K562 (cell line): ENCODE data around the gene GTPBP8. TPM values are rescaled to one million over a fixed set of nuclear protein-coding genes. Genes with fewer than 3 reads are reported as not detected.

Source experiments
- ARID1B ChIP-seq: fragments of 450-650 bp; IDR thresholded peaks from 2 replicates; pipeline ENCODE4 v1.6.1; 2016; ENCODE audit warnings: antibody characterized with exemption, mild to moderate bottlenecking, inconsistent platforms
- C11orf30 ChIP-seq: fragments of 450-650 bp; IDR thresholded peaks from 2 replicates; pipeline ENCODE4 v1.6.1; 2016; ENCODE audit warnings: low read depth, mild to moderate bottlenecking
- PHB ChIP-seq: fragments of 250-450 bp; sonication (Bioruptor Pico); IDR thresholded peaks from 2 replicates; pipeline ENCODE4 v1.5.0; 2021
- RBM25 ChIP-seq: fragments of 200-400 bp; formaldehyde crosslinking; IDR thresholded peaks from 2 replicates; pipeline ENCODE4 v1.6.1; 2018; ENCODE audit warnings: low read length, low read depth, moderate library complexity; ENCODE audit not compliant: severe bottlenecking
- REST ChIP-seq, 2 experiments: fragments of 450-650 bp; formaldehyde crosslinking in 1 of 2; IDR thresholded peaks; 2 replicates each; pipeline versions ENCODE4 v1.4.0 to v1.6.1; 2014 to 2020; ENCODE audit warnings: mild to moderate bottlenecking in 2 of 2, borderline replicate concordance in 1 of 2, low read depth in 1 of 2
- RFX5 ChIP-seq: IDR thresholded peaks from 2 replicates; pipeline ENCODE4 v1.6.1; 2011; ENCODE audit warnings: low read depth, mild to moderate bottlenecking, improper control_type of control experiment, low read length
- polyA plus RNA-seq, 8 experiments: library from polyadenylated mRNA; depleted of rRNA in 4 of 8; stranded (reverse) in 5 of 8; unstranded in 3 of 8; fragments of >200 nt; fragmentation: Nextera tagmentation in 2 of 8; fragmentation: Illumina TruSeq in 1 of 8; extraction: Ambion mirVana in 2 of 8; extraction: Trizol in 1 of 8; gene quantifications; 2 replicates each; pipeline versions ENCODE4 v1.2.1 to v1.2.3, GENCODE V29; 2011 to 2014; ENCODE audit warnings: inconsistent platforms in 1 of 8, missing spikeins in 1 of 8
- total RNA-seq, 7 experiments: library from RNA; depleted of rRNA in 6 of 7; stranded (reverse); fragments of >200 nt in 6 of 7; fragmentation: Illumina TruSeq in 2 of 7; extraction: Trizol in 2 of 7; gene quantifications; 2 replicates each; pipeline versions ENCODE4 v1.2.1 to v1.2.3, GENCODE V29; 2011 to 2021; ENCODE audit warnings: low replicate concordance in 1 of 7
- TF ChIP-seq, protein P1 (sequence below): fragments of 250-450 bp; sonication (Bioruptor Pico); IDR thresholded peaks from 2 replicates; pipeline ENCODE4 v1.5.0; 2022; ENCODE audit warnings: mild to moderate bottlenecking
- TF ChIP-seq, protein P2 (sequence below): fragments of 200-800 bp; sonication (Bioruptor generic); IDR thresholded peaks from 2 replicates; pipeline ENCODE4 v1.6.1; 2017; ENCODE audit warnings: missing genetic modification characterization, missing compliant biosample characterization
- TF ChIP-seq, protein P3 (sequence below): IDR thresholded peaks from 3 replicates; pipeline ENCODE4 v1.6.1; 2011; ENCODE audit warnings: borderline replicate concordance, mild to moderate bottlenecking; ENCODE audit not compliant: insufficient read length, insufficient read depth
- TF ChIP-seq, protein P4 (sequence below): fragments of 200-400 bp; formaldehyde crosslinking; IDR thresholded peaks from 2 replicates; pipeline ENCODE4 v1.6.1; 2017; ENCODE audit warnings: mild to moderate bottlenecking, low read depth, low read length, moderate library complexity

GTPBP8 gene
- total and polyA plus RNA-seq, 9 of the 15 experiments (the other 6 are each of a cell fraction or from before 2014, with no cell fraction given), result 14.0 to 33.3 (median 20.8) TPM

GRCh38 chr3:113040231-113040630 is 49.4 kb downstream of the GTPBP8 start (continued):
- TF ChIP-seq, protein P1, sequence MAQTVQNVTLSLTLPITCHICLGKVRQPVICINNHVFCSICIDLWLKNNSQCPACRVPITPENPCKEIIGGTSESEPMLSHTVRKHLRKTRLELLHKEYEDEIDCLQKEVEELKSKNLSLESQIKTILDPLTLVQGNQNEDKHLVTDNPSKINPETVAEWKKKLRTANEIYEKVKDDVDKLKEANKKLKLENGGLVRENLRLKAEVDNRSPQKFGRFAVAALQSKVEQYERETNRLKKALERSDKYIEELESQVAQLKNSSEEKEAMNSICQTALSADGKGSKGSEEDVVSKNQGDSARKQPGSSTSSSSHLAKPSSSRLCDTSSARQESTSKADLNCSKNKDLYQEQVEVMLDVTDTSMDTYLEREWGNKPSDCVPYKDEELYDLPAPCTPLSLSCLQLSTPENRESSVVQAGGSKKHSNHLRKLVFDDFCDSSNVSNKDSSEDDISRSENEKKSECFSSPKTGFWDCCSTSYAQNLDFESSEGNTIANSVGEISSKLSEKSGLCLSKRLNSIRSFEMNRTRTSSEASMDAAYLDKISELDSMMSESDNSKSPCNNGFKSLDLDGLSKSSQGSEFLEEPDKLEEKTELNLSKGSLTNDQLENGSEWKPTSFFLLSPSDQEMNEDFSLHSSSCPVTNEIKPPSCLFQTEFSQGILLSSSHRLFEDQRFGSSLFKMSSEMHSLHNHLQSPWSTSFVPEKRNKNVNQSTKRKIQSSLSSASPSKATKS (CRISPR knock-in tag), result no peak
- TF ChIP-seq C11orf30 (no peak), RBM25 (no peak), REST (IDR thresholded peaks at IDR 0.05; ENCODE audit: borderline replicate concordance) (no peak), REST (CRISPR knock-in tag; IDR thresholded peaks at IDR 0.05; ENCODE audit: low read depth) (no peak), ARID1B (no peak), RFX5 (no peak), PHB (no peak)
- TF ChIP-seq, protein P2, sequence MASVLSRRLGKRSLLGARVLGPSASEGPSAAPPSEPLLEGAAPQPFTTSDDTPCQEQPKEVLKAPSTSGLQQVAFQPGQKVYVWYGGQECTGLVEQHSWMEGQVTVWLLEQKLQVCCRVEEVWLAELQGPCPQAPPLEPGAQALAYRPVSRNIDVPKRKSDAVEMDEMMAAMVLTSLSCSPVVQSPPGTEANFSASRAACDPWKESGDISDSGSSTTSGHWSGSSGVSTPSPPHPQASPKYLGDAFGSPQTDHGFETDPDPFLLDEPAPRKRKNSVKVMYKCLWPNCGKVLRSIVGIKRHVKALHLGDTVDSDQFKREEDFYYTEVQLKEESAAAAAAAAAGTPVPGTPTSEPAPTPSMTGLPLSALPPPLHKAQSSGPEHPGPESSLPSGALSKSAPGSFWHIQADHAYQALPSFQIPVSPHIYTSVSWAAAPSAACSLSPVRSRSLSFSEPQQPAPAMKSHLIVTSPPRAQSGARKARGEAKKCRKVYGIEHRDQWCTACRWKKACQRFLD (CRISPR knock-in tag), result no peak
- TF ChIP-seq, protein P3, sequence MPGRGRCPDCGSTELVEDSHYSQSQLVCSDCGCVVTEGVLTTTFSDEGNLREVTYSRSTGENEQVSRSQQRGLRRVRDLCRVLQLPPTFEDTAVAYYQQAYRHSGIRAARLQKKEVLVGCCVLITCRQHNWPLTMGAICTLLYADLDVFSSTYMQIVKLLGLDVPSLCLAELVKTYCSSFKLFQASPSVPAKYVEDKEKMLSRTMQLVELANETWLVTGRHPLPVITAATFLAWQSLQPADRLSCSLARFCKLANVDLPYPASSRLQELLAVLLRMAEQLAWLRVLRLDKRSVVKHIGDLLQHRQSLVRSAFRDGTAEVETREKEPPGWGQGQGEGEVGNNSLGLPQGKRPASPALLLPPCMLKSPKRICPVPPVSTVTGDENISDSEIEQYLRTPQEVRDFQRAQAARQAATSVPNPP, result no peak
- TF ChIP-seq, protein P4, sequence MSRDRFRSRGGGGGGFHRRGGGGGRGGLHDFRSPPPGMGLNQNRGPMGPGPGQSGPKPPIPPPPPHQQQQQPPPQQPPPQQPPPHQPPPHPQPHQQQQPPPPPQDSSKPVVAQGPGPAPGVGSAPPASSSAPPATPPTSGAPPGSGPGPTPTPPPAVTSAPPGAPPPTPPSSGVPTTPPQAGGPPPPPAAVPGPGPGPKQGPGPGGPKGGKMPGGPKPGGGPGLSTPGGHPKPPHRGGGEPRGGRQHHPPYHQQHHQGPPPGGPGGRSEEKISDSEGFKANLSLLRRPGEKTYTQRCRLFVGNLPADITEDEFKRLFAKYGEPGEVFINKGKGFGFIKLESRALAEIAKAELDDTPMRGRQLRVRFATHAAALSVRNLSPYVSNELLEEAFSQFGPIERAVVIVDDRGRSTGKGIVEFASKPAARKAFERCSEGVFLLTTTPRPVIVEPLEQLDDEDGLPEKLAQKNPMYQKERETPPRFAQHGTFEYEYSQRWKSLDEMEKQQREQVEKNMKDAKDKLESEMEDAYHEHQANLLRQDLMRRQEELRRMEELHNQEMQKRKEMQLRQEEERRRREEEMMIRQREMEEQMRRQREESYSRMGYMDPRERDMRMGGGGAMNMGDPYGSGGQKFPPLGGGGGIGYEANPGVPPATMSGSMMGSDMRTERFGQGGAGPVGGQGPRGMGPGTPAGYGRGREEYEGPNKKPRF, result no peak
